Hematopoietic multipotent progenitor cell treated with erythropoietin and hydrocortisone succinate and interleukin-3 and kit ligand, for 4 days (in vitro differentiated cells): Measurements from ENCODE around the gene NUP37.
A peak's percentile ranks its signal among the peaks of the same experiment; 100 is the strongest.
"Not testable (repeated sequence)": the region's sequence is repeated elsewhere in the genome, so short reads cannot be mapped to it uniquely, and the experiment has no call there.

Source experiments
- DNase-seq: peaks from one replicate; pipeline ENCODE4 v3.0.0-alpha.2; 2015

The NUP37 gene

GRCh38 chr12:102119674-102120563, at the start of gene NUP37, which contains the start of gene PARPBP:
NUP37 (minus strand) TSS chr12:102120114; CDS start chr12:102118518, 1,596 bp downstream.
PARPBP (plus strand) TSS chr12:102120183; CDS start chr12:102123889, 3,706 bp downstream.
- DNase-seq, result peak; percentile 97

GRCh38 chr12:102167821-102168604, 48.1 kb upstream of the NUP37 start:
- DNase-seq, result peak; percentile 9

GRCh38 chr12:102163383-102163782, 43.5 kb upstream of the NUP37 start:
- DNase-seq, result no peak

GRCh38 chr12:102155206-102155605, 35.3 kb upstream of the NUP37 start:
- not testable (repeated sequence) for DNase-seq

GRCh38 chr12:102147062-102147587, 27.2 kb upstream of the NUP37 start:
- DNase-seq, result not testable (repeated sequence)

- no peak for DNase-seq
These were observed 24.3 kb upstream of the NUP37 start for GRCh38 chr12:102144221-102144620.

- DNase-seq, result not testable (repeated sequence)
These were observed 23.0 kb upstream of the NUP37 start for GRCh38 chr12:102142866-102143373.

- DNase-seq, result not testable (repeated sequence)
These were observed 17.7 kb upstream of the NUP37 start for GRCh38 chr12:102137619-102138018.

GRCh38 chr12:102131442-102131841, 11.5 kb upstream of the NUP37 start:
- DNase-seq, result not testable (repeated sequence)

- not testable (repeated sequence) for DNase-seq
These were observed 10.8 kb upstream of the NUP37 start for GRCh38 chr12:102130720-102131119.

- not testable (repeated sequence) for DNase-seq
These were observed 1.4 kb upstream of the NUP37 start for GRCh38 chr12:102121328-102121727.

GRCh38 chr12:102120886-102121285, 972 bp upstream of the NUP37 start:
- peak; percentile 65 for DNase-seq

- peak; percentile 26 for DNase-seq
These were observed 605 bp upstream of the NUP37 start for GRCh38 chr12:102120564-102120873.

GRCh38 chr12:102118874-102119273, 1.0 kb downstream of the NUP37 start:
- no peak for DNase-seq

GRCh38 chr12:102116392-102116791, 3.5 kb downstream of the NUP37 start:
- no peak for DNase-seq

- no peak for DNase-seq
These were observed 5.7 kb downstream of the NUP37 start for GRCh38 chr12:102114212-102114611.

- no peak for DNase-seq
These were observed 9.1 kb downstream of the NUP37 start for GRCh38 chr12:102110782-102111181.

GRCh38 chr12:102107970-102108369, 11.9 kb downstream of the NUP37 start:
- DNase-seq, result peak; percentile 14

- no peak for DNase-seq
These were observed 13.0 kb downstream of the NUP37 start for GRCh38 chr12:102106905-102107304.

- no peak for DNase-seq
These were observed 23.1 kb downstream of the NUP37 start for GRCh38 chr12:102096855-102097254.

GRCh38 chr12:102095677-102096263, 24.1 kb downstream of the NUP37 start:
- DNase-seq, result peak; percentile 69

- DNase-seq, result no peak
These were observed 26.6 kb downstream of the NUP37 start for GRCh38 chr12:102093319-102093718.
